Measurements from ENCODE around the gene CDK18.
"Not testable (repeated sequence)": the region's sequence is repeated elsewhere in the genome, so short reads cannot be mapped to it uniquely, and the experiment has no call there.

CDK18 gene

GRCh38 chr1:205470131-205470530 lies 34.3 kb upstream of the CDK18 start:
- Histone ChIP-seq H3K36me3 (ENCODE audit: control insufficient read depth in 2 of 2, insufficient read depth in 2 of 2, low read length in 2 of 2) (no peaks in the 10 kb centered on the region), H3K27ac (ENCODE audit: low read depth in 2 of 2, low read length in 2 of 2) (no peak overlapping the region)

GRCh38 chr1:205472737-205473441 lies 31.6 kb upstream of the CDK18 start:
- H3K4me1 ChIP-seq (ENCODE audit: control insufficient read depth in 2 of 2, insufficient read depth in 2 of 2, low read length in 2 of 2), result peaks cover 5 to 7% of the 10 kb centered on the region in 2 donors
- no peaks in the 10 kb centered on the region for H3K27me3 ChIP-seq (ENCODE audit: control insufficient read depth in 2 of 2, insufficient read depth in 2 of 2, low read length in 2 of 2)
- H3K4me3 ChIP-seq (ENCODE audit: low read length in 2 of 2), result no peak overlapping the region
- no peak overlapping the region for H3K27ac ChIP-seq (ENCODE audit: low read depth in 2 of 2, low read length in 2 of 2)
- no peak overlapping the region for H3K9ac ChIP-seq (ENCODE audit: low read depth in 1 of 2, low read length in 2 of 2)
- H3K9me3 ChIP-seq (ENCODE audit: control insufficient read depth in 2 of 2, low read length in 2 of 2), result peaks cover 0 to 3% of the 10 kb centered on the region in 2 donors
- no peaks in the 10 kb centered on the region for H3K36me3 ChIP-seq (ENCODE audit: control insufficient read depth in 2 of 2, insufficient read depth in 2 of 2, low read length in 2 of 2)

More at GRCh38 chr1:205470131-205470530, 34.3 kb upstream of the CDK18 start:
- H3K4me1 ChIP-seq (ENCODE audit: control insufficient read depth in 2 of 2, insufficient read depth in 2 of 2, low read length in 2 of 2), result peaks cover 0 to 2% of the 10 kb centered on the region in 2 donors
- H3K9ac ChIP-seq (ENCODE audit: low read depth in 1 of 2, low read length in 2 of 2), result no peak overlapping the region
- no peak overlapping the region for H3K4me3 ChIP-seq (ENCODE audit: low read length in 2 of 2)
- no peaks in the 10 kb centered on the region for H3K27me3 ChIP-seq (ENCODE audit: control insufficient read depth in 2 of 2, insufficient read depth in 2 of 2, low read length in 2 of 2)
- H3K9me3 ChIP-seq (ENCODE audit: control insufficient read depth in 2 of 2, low read length in 2 of 2), result peaks cover 0 to 3% of the 10 kb centered on the region in 2 donors

- H3K4me3 ChIP-seq (ENCODE audit: low read length in 2 of 2), result no peak overlapping the region
- H3K27me3 ChIP-seq (ENCODE audit: control insufficient read depth in 2 of 2, insufficient read depth in 2 of 2, low read length in 2 of 2), result no peaks in the 10 kb centered on the region
- H3K9me3 ChIP-seq (ENCODE audit: control insufficient read depth in 2 of 2, low read length in 2 of 2), result peaks cover 0 to 3% of the 10 kb centered on the region in 2 donors
- H3K36me3 ChIP-seq (ENCODE audit: control insufficient read depth in 2 of 2, insufficient read depth in 2 of 2, low read length in 2 of 2), result no peaks in the 10 kb centered on the region
- H3K9ac ChIP-seq (ENCODE audit: low read depth in 1 of 2, low read length in 2 of 2), result no peak overlapping the region
- no peak overlapping the region for H3K27ac ChIP-seq (ENCODE audit: low read depth in 2 of 2, low read length in 2 of 2)
- H3K4me1 ChIP-seq (ENCODE audit: control insufficient read depth in 2 of 2, insufficient read depth in 2 of 2, low read length in 2 of 2), result peaks cover 7 to 8% of the 10 kb centered on the region in 2 donors
These were observed 31.0 kb upstream of the CDK18 start for GRCh38 chr1:205473475-205473874.

GRCh38 chr1:205473966-205474365 lies 30.5 kb upstream of the CDK18 start:
- no peak overlapping the region for H3K9ac ChIP-seq (ENCODE audit: low read depth in 1 of 2, low read length in 2 of 2)

GRCh38 chr1:205474571-205474970 lies 29.9 kb upstream of the CDK18 start:
- no peak overlapping the region for H3K4me3 ChIP-seq (ENCODE audit: low read length in 2 of 2)
- no peaks in the 10 kb centered on the region for H3K36me3 ChIP-seq (ENCODE audit: control insufficient read depth in 2 of 2, insufficient read depth in 2 of 2, low read length in 2 of 2)
- H3K4me1 ChIP-seq (ENCODE audit: control insufficient read depth in 2 of 2, insufficient read depth in 2 of 2, low read length in 2 of 2), result peaks cover 7 to 8% of the 10 kb centered on the region in 2 donors
- H3K9me3 ChIP-seq (ENCODE audit: control insufficient read depth in 2 of 2, low read length in 2 of 2), result peaks cover 0 to 3% of the 10 kb centered on the region in 2 donors
- no peak overlapping the region for H3K27ac ChIP-seq (ENCODE audit: low read depth in 2 of 2, low read length in 2 of 2)
- no peak overlapping the region for H3K9ac ChIP-seq (ENCODE audit: low read depth in 1 of 2, low read length in 2 of 2)
- peaks cover 0 to under 1% of the 10 kb centered on the region in 2 donors for H3K27me3 ChIP-seq (ENCODE audit: control insufficient read depth in 2 of 2, insufficient read depth in 2 of 2, low read length in 2 of 2)

More at GRCh38 chr1:205473966-205474365, 30.5 kb upstream of the CDK18 start:
- Histone ChIP-seq H3K9me3 (ENCODE audit: control insufficient read depth in 2 of 2, low read length in 2 of 2) (peaks cover 0 to 3% of the 10 kb centered on the region in 2 donors), H3K27me3 (ENCODE audit: control insufficient read depth in 2 of 2, insufficient read depth in 2 of 2, low read length in 2 of 2) (no peaks in the 10 kb centered on the region), H3K4me1 (ENCODE audit: control insufficient read depth in 2 of 2, insufficient read depth in 2 of 2, low read length in 2 of 2) (peaks cover 7 to 8% of the 10 kb centered on the region in 2 donors), H3K36me3 (ENCODE audit: control insufficient read depth in 2 of 2, insufficient read depth in 2 of 2, low read length in 2 of 2) (no peaks in the 10 kb centered on the region), H3K4me3 (ENCODE audit: low read length in 2 of 2) (no peak overlapping the region), H3K27ac (ENCODE audit: low read depth in 2 of 2, low read length in 2 of 2) (no peak overlapping the region)

- H3K4me1 ChIP-seq (ENCODE audit: control insufficient read depth in 2 of 2, insufficient read depth in 2 of 2, low read length in 2 of 2), result peaks cover 6 to 7% of the 10 kb centered on the region in 2 donors
- no peak overlapping the region for H3K4me3 ChIP-seq (ENCODE audit: low read length in 2 of 2)
- H3K9ac ChIP-seq (ENCODE audit: low read depth in 1 of 2, low read length in 2 of 2), result no peak overlapping the region
- no peaks in the 10 kb centered on the region for H3K36me3 ChIP-seq (ENCODE audit: control insufficient read depth in 2 of 2, insufficient read depth in 2 of 2, low read length in 2 of 2)
- H3K27me3 ChIP-seq (ENCODE audit: control insufficient read depth in 2 of 2, insufficient read depth in 2 of 2, low read length in 2 of 2), result peaks cover 0 to 4% of the 10 kb centered on the region in 2 donors
- peaks cover 0 to 3% of the 10 kb centered on the region in 2 donors for H3K9me3 ChIP-seq (ENCODE audit: control insufficient read depth in 2 of 2, low read length in 2 of 2)
- no peak overlapping the region for H3K27ac ChIP-seq (ENCODE audit: low read depth in 2 of 2, low read length in 2 of 2)
These were observed 28.6 kb upstream of the CDK18 start for GRCh38 chr1:205475855-205476254.

GRCh38 chr1:205476648-205477047 lies 27.8 kb upstream of the CDK18 start:
- H3K27ac ChIP-seq (ENCODE audit: low read depth in 2 of 2, low read length in 2 of 2), result no peak overlapping the region
- peaks cover 6 to 7% of the 10 kb centered on the region in 2 donors for H3K4me1 ChIP-seq (ENCODE audit: control insufficient read depth in 2 of 2, insufficient read depth in 2 of 2, low read length in 2 of 2)
- H3K36me3 ChIP-seq (ENCODE audit: control insufficient read depth in 2 of 2, insufficient read depth in 2 of 2, low read length in 2 of 2), result no peaks in the 10 kb centered on the region
- H3K4me3 ChIP-seq (ENCODE audit: low read length in 2 of 2), result no peak overlapping the region
- H3K27me3 ChIP-seq (ENCODE audit: control insufficient read depth in 2 of 2, insufficient read depth in 2 of 2, low read length in 2 of 2), result peaks cover 2 to 7% of the 10 kb centered on the region in 2 donors
- H3K9me3 ChIP-seq (ENCODE audit: control insufficient read depth in 2 of 2, low read length in 2 of 2), result peaks cover 0 to 3% of the 10 kb centered on the region in 2 donors
- H3K9ac ChIP-seq (ENCODE audit: low read depth in 1 of 2, low read length in 2 of 2), result no peak overlapping the region

GRCh38 chr1:205477121-205477758 lies 27.2 kb upstream of the CDK18 start:
- Histone ChIP-seq H3K9ac (ENCODE audit: low read depth in 1 of 2, low read length in 2 of 2) (no peak overlapping the region), H3K4me1 (ENCODE audit: control insufficient read depth in 2 of 2, insufficient read depth in 2 of 2, low read length in 2 of 2) (peaks cover 6 to 7% of the 10 kb centered on the region in 2 donors), H3K9me3 (ENCODE audit: control insufficient read depth in 2 of 2, low read length in 2 of 2) (peaks cover 0 to 3% of the 10 kb centered on the region in 2 donors), H3K4me3 (ENCODE audit: low read length in 2 of 2) (no peak overlapping the region), H3K27ac (ENCODE audit: low read depth in 2 of 2, low read length in 2 of 2) (peak overlapping the region in 1 of 2 donors; percentile 32), H3K27me3 (ENCODE audit: control insufficient read depth in 2 of 2, insufficient read depth in 2 of 2, low read length in 2 of 2) (peaks cover 2 to 8% of the 10 kb centered on the region in 2 donors), H3K36me3 (ENCODE audit: control insufficient read depth in 2 of 2, insufficient read depth in 2 of 2, low read length in 2 of 2) (no peaks in the 10 kb centered on the region)

- peaks cover 2 to 9% of the 10 kb centered on the region in 2 donors for H3K27me3 ChIP-seq (ENCODE audit: control insufficient read depth in 2 of 2, insufficient read depth in 2 of 2, low read length in 2 of 2)
- no peaks in the 10 kb centered on the region for H3K36me3 ChIP-seq (ENCODE audit: control insufficient read depth in 2 of 2, insufficient read depth in 2 of 2, low read length in 2 of 2)
- H3K9me3 ChIP-seq (ENCODE audit: control insufficient read depth in 2 of 2, low read length in 2 of 2), result peaks cover 0 to 3% of the 10 kb centered on the region in 2 donors
- H3K27ac ChIP-seq (ENCODE audit: low read depth in 2 of 2, low read length in 2 of 2), result peak overlapping the region in 1 of 2 donors; percentile 32
- no peak overlapping the region for H3K9ac ChIP-seq (ENCODE audit: low read depth in 1 of 2, low read length in 2 of 2)
- no peak overlapping the region for H3K4me3 ChIP-seq (ENCODE audit: low read length in 2 of 2)
- peaks cover 6 to 7% of the 10 kb centered on the region in 2 donors for H3K4me1 ChIP-seq (ENCODE audit: control insufficient read depth in 2 of 2, insufficient read depth in 2 of 2, low read length in 2 of 2)
These were observed 26.7 kb upstream of the CDK18 start for GRCh38 chr1:205477759-205478247.

GRCh38 chr1:205478985-205479384 lies 25.5 kb upstream of the CDK18 start:
- H3K36me3 ChIP-seq (ENCODE audit: control insufficient read depth in 2 of 2, insufficient read depth in 2 of 2, low read length in 2 of 2); H3K4me3 ChIP-seq (ENCODE audit: low read length in 2 of 2); H3K9ac ChIP-seq (ENCODE audit: low read depth in 1 of 2, low read length in 2 of 2); H3K27ac ChIP-seq (ENCODE audit: low read depth in 2 of 2, low read length in 2 of 2); H3K9me3 ChIP-seq (ENCODE audit: control insufficient read depth in 2 of 2, low read length in 2 of 2); H3K4me1 ChIP-seq (ENCODE audit: control insufficient read depth in 2 of 2, insufficient read depth in 2 of 2, low read length in 2 of 2): not testable (repeated sequence)
- H3K27me3 ChIP-seq (ENCODE audit: control insufficient read depth in 2 of 2, insufficient read depth in 2 of 2, low read length in 2 of 2), result peaks cover 5 to 15% of the 10 kb centered on the region in 2 donors
